Measurements from ENCODE around the gene PTBP3.
"Not testable (repeated sequence)": the region's sequence is repeated elsewhere in the genome, so short reads cannot be mapped to it uniquely, and the experiment has no call there.

PTBP3 gene

GRCh38 chr9:112286926-112287325 is 46.5 kb downstream of the PTBP3 start:
- Histone ChIP-seq H2AFZ (ENCODE audit: low read depth) (no peak overlapping the region), H3K27me3 (ENCODE audit: insufficient read depth, low read depth) (no peaks in the 10 kb centered on the region), H3K4me1 (ENCODE audit: low read depth, poor library complexity, severe bottlenecking) (no peaks in the 10 kb centered on the region), H3K4me3 (IDR thresholded peaks at IDR 0.05; ENCODE audit: insufficient read depth, low read depth, low read length) (no peak overlapping the region), H3K79me2 (ENCODE audit: insufficient read depth, low read depth) (no peaks in the 10 kb centered on the region), H4K20me1 (ENCODE audit: insufficient read depth) (no peaks in the 10 kb centered on the region), H3K27ac (no peak overlapping the region), H3K36me3 (ENCODE audit: insufficient read depth) (0 out of 2 replicates have a peak, but pooled peaks cover 2% of the 10 kb centered on the region), H3K4me2 (no peak overlapping the region), H3K9ac (no peak overlapping the region)
- no peak for TF ChIP-seq CTCF (conservative IDR thresholded peaks at IDR 0.05; ENCODE audit: low read depth, low read length)

- H3K4me3 ChIP-seq (IDR thresholded peaks at IDR 0.05; ENCODE audit: insufficient read depth, low read depth, low read length), result no peak overlapping the region
- H3K4me1 ChIP-seq (ENCODE audit: low read depth, poor library complexity, severe bottlenecking), result no peaks in the 10 kb centered on the region
- H3K4me2 ChIP-seq, result no peak overlapping the region
- H3K79me2 ChIP-seq (ENCODE audit: insufficient read depth, low read depth), result no peaks in the 10 kb centered on the region
- H3K36me3 ChIP-seq (ENCODE audit: insufficient read depth), result 0 out of 2 replicates have a peak, but pooled peaks cover 2% of the 10 kb centered on the region
- H2AFZ ChIP-seq (ENCODE audit: low read depth), result no peak overlapping the region
- no peak for TF ChIP-seq CTCF (conservative IDR thresholded peaks at IDR 0.05; ENCODE audit: low read depth, low read length)
- no peaks in the 10 kb centered on the region for H4K20me1 ChIP-seq (ENCODE audit: insufficient read depth)
- H3K27me3 ChIP-seq (ENCODE audit: insufficient read depth, low read depth), result no peaks in the 10 kb centered on the region
- H3K9ac ChIP-seq, result no peak overlapping the region
- H3K27ac ChIP-seq, result no peak overlapping the region
These were observed 48.4 kb downstream of the PTBP3 start for GRCh38 chr9:112285056-112285455.

- Histone ChIP-seq H3K4me3 (IDR thresholded peaks at IDR 0.05; ENCODE audit: insufficient read depth, low read depth, low read length) (no peak overlapping the region), H3K79me2 (ENCODE audit: insufficient read depth, low read depth) (no peaks in the 10 kb centered on the region)
- TF ChIP-seq CTCF (conservative IDR thresholded peaks at IDR 0.05; ENCODE audit: low read depth, low read length), result no peak
These were observed 49.7 kb downstream of the PTBP3 start for GRCh38 chr9:112283582-112284253.

GRCh38 chr9:112282841-112283240 is 50.6 kb downstream of the PTBP3 start:
- not testable (repeated sequence) for H3K27ac ChIP-seq; H3K36me3 ChIP-seq (ENCODE audit: insufficient read depth); H3K4me3 ChIP-seq (IDR thresholded peaks at IDR 0.05; ENCODE audit: insufficient read depth, low read depth, low read length); H2AFZ ChIP-seq (ENCODE audit: low read depth); H3K4me1 ChIP-seq (ENCODE audit: low read depth, poor library complexity, severe bottlenecking); H3K4me2 ChIP-seq; H3K79me2 ChIP-seq (ENCODE audit: insufficient read depth, low read depth); H4K20me1 ChIP-seq (ENCODE audit: insufficient read depth); H3K27me3 ChIP-seq (ENCODE audit: insufficient read depth, low read depth); H3K9ac ChIP-seq

More at GRCh38 chr9:112283582-112284253, 49.7 kb downstream of the PTBP3 start:
- no peaks in the 10 kb centered on the region for H3K27me3 ChIP-seq (ENCODE audit: insufficient read depth, low read depth)
- 0 out of 2 replicates have a peak, but pooled peaks cover 2% of the 10 kb centered on the region for H3K36me3 ChIP-seq (ENCODE audit: insufficient read depth)
- H4K20me1 ChIP-seq (ENCODE audit: insufficient read depth), result no peaks in the 10 kb centered on the region
- H3K4me1 ChIP-seq (ENCODE audit: low read depth, poor library complexity, severe bottlenecking), result no peaks in the 10 kb centered on the region
- no peak overlapping the region for H3K4me2 ChIP-seq
- H3K27ac ChIP-seq, result no peak overlapping the region
- no peak overlapping the region for H2AFZ ChIP-seq (ENCODE audit: low read depth)
- H3K9ac ChIP-seq, result no peak overlapping the region

- Histone ChIP-seq H2AFZ (ENCODE audit: low read depth) (no peak overlapping the region), H3K79me2 (ENCODE audit: insufficient read depth, low read depth) (peaks cover 6% of the 10 kb centered on the region; the same call in 1 of the 2 replicates), H3K4me3 (IDR thresholded peaks at IDR 0.05; ENCODE audit: insufficient read depth, low read depth, low read length) (no peak overlapping the region), H3K4me1 (ENCODE audit: low read depth, poor library complexity, severe bottlenecking) (no peaks in the 10 kb centered on the region), H3K4me2 (no peak overlapping the region), H3K27me3 (ENCODE audit: insufficient read depth, low read depth) (no peaks in the 10 kb centered on the region), H3K9ac (no peak overlapping the region), H3K36me3 (ENCODE audit: insufficient read depth) (no peaks in the 10 kb centered on the region), H3K27ac (no peak overlapping the region), H4K20me1 (ENCODE audit: insufficient read depth) (no peaks in the 10 kb centered on the region)
- no peak for TF ChIP-seq CTCF (conservative IDR thresholded peaks at IDR 0.05; ENCODE audit: low read depth, low read length)
These were observed 52.5 kb downstream of the PTBP3 start for GRCh38 chr9:112280904-112281303.
